ENCODE measurements around the gene DSC3.

The DSC3 gene

GRCh38 chr18:31010601-31011000, 31.9 kb downstream of the DSC3 start:
- TF ChIP-seq GATA2 (IDR thresholded peaks at IDR 0.05; ENCODE audit: low read depth, low read length), result no peak
- no peak for TF ChIP-seq GATA3 (IDR thresholded peaks at IDR 0.05; ENCODE audit: low read depth, low read length)

- TF ChIP-seq GATA3 (IDR thresholded peaks at IDR 0.05; ENCODE audit: low read depth, low read length), result no peak
- no peak for TF ChIP-seq GATA2 (IDR thresholded peaks at IDR 0.05; ENCODE audit: low read depth, low read length)
Observed at GRCh38 chr18:30999887-31000628, 42.5 kb downstream of the DSC3 start.

GRCh38 chr18:30999186-30999585, 43.4 kb downstream of the DSC3 start:
- TF ChIP-seq GATA2 (IDR thresholded peaks at IDR 0.05; ENCODE audit: low read depth, low read length), result no peak
- no peak for TF ChIP-seq GATA3 (IDR thresholded peaks at IDR 0.05; ENCODE audit: low read depth, low read length)

GRCh38 chr18:30997223-30997622, 45.3 kb downstream of the DSC3 start:
- TF ChIP-seq GATA3 (IDR thresholded peaks at IDR 0.05; ENCODE audit: low read depth, low read length), result no peak
- no peak for TF ChIP-seq GATA2 (IDR thresholded peaks at IDR 0.05; ENCODE audit: low read depth, low read length)

GRCh38 chr18:30992231-30992630, 50.3 kb downstream of the DSC3 start:
- TF ChIP-seq GATA3 (IDR thresholded peaks at IDR 0.05; ENCODE audit: low read depth, low read length) (no peak), GATA2 (IDR thresholded peaks at IDR 0.05; ENCODE audit: low read depth, low read length) (no peak)

GRCh38 chr18:30991397-30991796, 51.1 kb downstream of the DSC3 start:
- no peak for TF ChIP-seq GATA3 (IDR thresholded peaks at IDR 0.05; ENCODE audit: low read depth, low read length)
- TF ChIP-seq GATA2 (IDR thresholded peaks at IDR 0.05; ENCODE audit: low read depth, low read length), result no peak

GRCh38 chr18:30989141-30989540, 53.4 kb downstream of the DSC3 start:
- TF ChIP-seq GATA3 (IDR thresholded peaks at IDR 0.05; ENCODE audit: low read depth, low read length), result no peak
- TF ChIP-seq GATA2 (IDR thresholded peaks at IDR 0.05; ENCODE audit: low read depth, low read length), result no peak

GRCh38 chr18:30988440-30988839, 54.1 kb downstream of the DSC3 start:
- TF ChIP-seq GATA2 (IDR thresholded peaks at IDR 0.05; ENCODE audit: low read depth, low read length) (no peak), GATA3 (IDR thresholded peaks at IDR 0.05; ENCODE audit: low read depth, low read length) (no peak)

GRCh38 chr18:30987467-30988241, 54.9 kb downstream of the DSC3 start:
- TF ChIP-seq GATA3 (IDR thresholded peaks at IDR 0.05; ENCODE audit: low read depth, low read length), result no peak
- TF ChIP-seq GATA2 (IDR thresholded peaks at IDR 0.05; ENCODE audit: low read depth, low read length), result no peak

- TF ChIP-seq GATA2 (IDR thresholded peaks at IDR 0.05; ENCODE audit: low read depth, low read length), result no peak
Observed at GRCh38 chr18:30985753-30986152, 56.8 kb downstream of the DSC3 start.

GRCh38 chr18:30982285-30982992, 60.1 kb downstream of the DSC3 start:
- TF ChIP-seq GATA3 (IDR thresholded peaks at IDR 0.05; ENCODE audit: low read depth, low read length) (no peak), GATA2 (IDR thresholded peaks at IDR 0.05; ENCODE audit: low read depth, low read length) (no peak)

GRCh38 chr18:30971338-30971956, 71.1 kb downstream of the DSC3 start:
- TF ChIP-seq GATA2 (IDR thresholded peaks at IDR 0.05; ENCODE audit: low read depth, low read length), result no peak
- no peak for TF ChIP-seq GATA3 (IDR thresholded peaks at IDR 0.05; ENCODE audit: low read depth, low read length)

- TF ChIP-seq GATA3 (IDR thresholded peaks at IDR 0.05; ENCODE audit: low read depth, low read length) (no peak), GATA2 (IDR thresholded peaks at IDR 0.05; ENCODE audit: low read depth, low read length) (no peak)
Observed at GRCh38 chr18:30970196-30970816, 72.2 kb downstream of the DSC3 start.

Measured in SH-SY5Y (cell line).